ENCODE results near the gene TMEM273.

DNA sequence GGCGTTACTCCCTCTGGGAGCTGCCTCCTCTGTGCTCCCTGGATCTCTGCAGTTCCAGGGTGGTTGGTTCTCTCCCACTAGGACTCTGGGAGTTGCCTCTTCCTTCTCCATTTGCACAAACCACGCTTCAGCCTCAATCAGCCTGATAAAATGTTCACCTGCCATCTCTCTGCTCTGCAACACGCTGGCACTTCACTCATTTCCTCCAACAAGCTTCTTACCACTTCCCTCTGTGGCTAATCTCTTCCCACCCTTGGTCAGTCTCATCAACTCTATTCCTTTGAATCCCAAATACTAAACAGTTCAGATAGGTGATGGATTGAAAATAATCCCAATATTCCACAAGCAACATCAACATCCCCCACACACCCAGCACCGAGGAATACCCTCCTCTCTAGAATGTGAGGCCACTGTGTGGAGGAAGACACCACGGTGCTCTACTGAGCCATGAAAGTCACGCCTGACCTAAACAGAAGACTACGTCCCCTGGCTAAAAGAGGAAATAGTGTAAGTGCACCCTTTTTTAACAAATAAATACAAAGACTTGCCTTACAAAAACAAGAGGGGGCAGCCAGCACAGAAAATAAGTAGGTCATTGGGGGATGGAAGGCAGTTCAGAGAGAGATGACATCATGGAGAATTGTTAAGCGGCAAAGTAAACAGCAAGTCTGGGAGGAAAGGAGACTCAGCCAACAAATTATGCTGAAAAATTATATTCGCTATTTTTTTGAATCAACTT lies 52.4 kb downstream of the TMEM273 start:
- no peak for TF ChIP-seq POLR2A (IDR thresholded peaks at IDR 0.05; ENCODE audit: low read depth, low read length)
- TF ChIP-seq FOS (IDR thresholded peaks at IDR 0.05; ENCODE audit: low read depth, low read length), result no peak
- no peak for TF ChIP-seq NFE2L2 (IDR thresholded peaks at IDR 0.05; ENCODE audit: low read depth, low read length)
- TF ChIP-seq, protein P1, sequence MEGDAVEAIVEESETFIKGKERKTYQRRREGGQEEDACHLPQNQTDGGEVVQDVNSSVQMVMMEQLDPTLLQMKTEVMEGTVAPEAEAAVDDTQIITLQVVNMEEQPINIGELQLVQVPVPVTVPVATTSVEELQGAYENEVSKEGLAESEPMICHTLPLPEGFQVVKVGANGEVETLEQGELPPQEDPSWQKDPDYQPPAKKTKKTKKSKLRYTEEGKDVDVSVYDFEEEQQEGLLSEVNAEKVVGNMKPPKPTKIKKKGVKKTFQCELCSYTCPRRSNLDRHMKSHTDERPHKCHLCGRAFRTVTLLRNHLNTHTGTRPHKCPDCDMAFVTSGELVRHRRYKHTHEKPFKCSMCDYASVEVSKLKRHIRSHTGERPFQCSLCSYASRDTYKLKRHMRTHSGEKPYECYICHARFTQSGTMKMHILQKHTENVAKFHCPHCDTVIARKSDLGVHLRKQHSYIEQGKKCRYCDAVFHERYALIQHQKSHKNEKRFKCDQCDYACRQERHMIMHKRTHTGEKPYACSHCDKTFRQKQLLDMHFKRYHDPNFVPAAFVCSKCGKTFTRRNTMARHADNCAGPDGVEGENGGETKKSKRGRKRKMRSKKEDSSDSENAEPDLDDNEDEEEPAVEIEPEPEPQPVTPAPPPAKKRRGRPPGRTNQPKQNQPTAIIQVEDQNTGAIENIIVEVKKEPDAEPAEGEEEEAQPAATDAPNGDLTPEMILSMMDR (conservative IDR thresholded peaks at IDR 0.05; ENCODE audit: low read depth, low read length), result 0 out of 2 replicates have a peak, but pooled peaks have one; percentile 7
- TF ChIP-seq RAD21 (IDR thresholded peaks at IDR 0.05; ENCODE audit: low read length), result peak; percentile 16; the same call in 1 of the 2 replicates
- TF ChIP-seq MXI1 (IDR thresholded peaks at IDR 0.05; ENCODE audit: borderline replicate concordance, low read depth, low read length), result no peak
- TF ChIP-seq RFX5 (IDR thresholded peaks at IDR 0.05; ENCODE audit: low read depth, low read length), result no peak
- TF ChIP-seq MAZ (IDR thresholded peaks at IDR 0.05; ENCODE audit: borderline replicate concordance, low read depth, low read length), result no peak
- TF ChIP-seq, protein P2, sequence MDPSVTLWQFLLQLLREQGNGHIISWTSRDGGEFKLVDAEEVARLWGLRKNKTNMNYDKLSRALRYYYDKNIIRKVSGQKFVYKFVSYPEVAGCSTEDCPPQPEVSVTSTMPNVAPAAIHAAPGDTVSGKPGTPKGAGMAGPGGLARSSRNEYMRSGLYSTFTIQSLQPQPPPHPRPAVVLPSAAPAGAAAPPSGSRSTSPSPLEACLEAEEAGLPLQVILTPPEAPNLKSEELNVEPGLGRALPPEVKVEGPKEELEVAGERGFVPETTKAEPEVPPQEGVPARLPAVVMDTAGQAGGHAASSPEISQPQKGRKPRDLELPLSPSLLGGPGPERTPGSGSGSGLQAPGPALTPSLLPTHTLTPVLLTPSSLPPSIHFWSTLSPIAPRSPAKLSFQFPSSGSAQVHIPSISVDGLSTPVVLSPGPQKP (IDR thresholded peaks at IDR 0.05; ENCODE audit: borderline replicate concordance, low read depth, low read length), result no peak
- TF ChIP-seq SMC3 (IDR thresholded peaks at IDR 0.05; ENCODE audit: low read depth, low read length), result no peak
- TF ChIP-seq CEBPB (IDR thresholded peaks at IDR 0.05; ENCODE audit: low read depth, low read length), result no peak
- TF ChIP-seq MAFK (IDR thresholded peaks at IDR 0.05; ENCODE audit: low read depth, low read length), result no peak
- no peak for TF ChIP-seq RCOR1 (IDR thresholded peaks at IDR 0.05; ENCODE audit: insufficient replicate concordance, low read length)
